Transverse colon (tissue), 4 donors: ENCODE data around the gene OTOG. TPM values are rescaled to one million over a fixed set of nuclear protein-coding genes. Genes with fewer than 3 reads are reported as not detected.

ENCODE experiments used
- DNase-seq: peaks from one replicate; pipeline ENCODE4 v3.0.0-alpha.2; 2019
- H3K27ac ChIP-seq, 4 donors: fragments of 200-600 bp; sonication (generic); 2 replicates each; pipeline ENCODE4 v1.5.1; 2016 to 2018; ENCODE audit warnings: inconsistent platforms in 4 of 4
- H3K27me3 ChIP-seq: fragments of 200-600 bp; sonication (generic); 2 replicates; pipeline ENCODE4 v1.5.1; 2017; ENCODE audit warnings: inconsistent platforms
- H3K36me3 ChIP-seq, 4 donors: fragments of 200-600 bp; sonication (generic); 2 replicates each; pipeline ENCODE4 v1.5.1; 2017 to 2019; ENCODE audit warnings: inconsistent platforms in 4 of 4
- H3K4me1 ChIP-seq, 4 donors: fragments of 200-600 bp; sonication (generic); 2 replicates each; pipeline ENCODE4 v1.5.1; 2017 to 2020; ENCODE audit warnings: inconsistent platforms in 4 of 4
- H3K4me3 ChIP-seq, 4 donors: fragments of 200-600 bp; sonication (generic); 1 replicate in 1 of 4; 2 replicates in 3 of 4; pipeline versions ENCODE4 v1.5.1 to v1.6.1; 2017 to 2019; ENCODE audit warnings: inconsistent platforms in 4 of 4
- H3K9me3 ChIP-seq, 2 donors: fragments of 200-600 bp; sonication (generic); 2 replicates each; pipeline ENCODE4 v1.5.1; 2017 to 2019; ENCODE audit warnings: inconsistent platforms in 2 of 2
- EP300 ChIP-seq: sonication (generic); formaldehyde crosslinking; IDR thresholded peaks from one replicate; pipeline ENCODE4 v1.6.1; 2017; ENCODE audit warnings: antibody characterized with exemption, low read depth
- POLR2A ChIP-seq: fragments of 450-650 bp; IDR thresholded peaks from one replicate; pipeline ENCODE4 v1.6.1; 2016; ENCODE audit warnings: antibody characterized with exemption, mild to moderate bottlenecking, moderate library complexity
- POLR2AphosphoS5 ChIP-seq, 3 donors: sonication (generic); formaldehyde crosslinking; IDR thresholded peaks; one replicate each; pipeline ENCODE4 v1.6.1; 2016; ENCODE audit warnings: antibody characterized with exemption in 3 of 3
- WGBS, 2 donors: methylation state at CpG; one replicate each; pipeline ENCODE4 v1.1.5; 2018; ENCODE audit warnings: low coverage in 1 of 2; 5-methylcytosine and 5-hydroxymethylcytosine counted together
- in situ Hi-C, 4 donors: fragments of 200-750 bp; cut with MboI; loops; one replicate each; pipeline versions ENCODE4 v1.15.0 to v1.15.1; 2017; ENCODE audit warnings: low sequenced_read_pairs in 3 of 4, low pct_ligation_motif_present in 1 of 4, low pct_unique_long_range_greater_than_20kb in 1 of 4
- intact Hi-C: fragments of 100-400 bp; cut with DNase I; formaldehyde crosslinking; loops from one replicate; pipeline ENCODE4 v1.15.1; 2023; ENCODE audit warnings: low total_unique reads
- total RNA-seq, 4 donors: library from RNA; depleted of rRNA; stranded (reverse); fragments of >200 nt; gene quantifications; one replicate each; pipeline ENCODE4 v1.1.0, GENCODE V29; 2016
- TF ChIP-seq, protein P1 (sequence below), 5 experiments: fragments of 200-600 bp in 3 of 5; fragments of 450-650 bp in 2 of 5; sonication (generic) in 3 of 5; IDR thresholded peaks; 1 replicate in 2 of 5; 2 replicates in 3 of 5; pipeline ENCODE4 v1.5.1; 2016 to 2017; ENCODE audit warnings: antibody characterized with exemption in 5 of 5, inconsistent platforms in 3 of 5, mild to moderate bottlenecking in 2 of 5, moderate library complexity in 1 of 5

The OTOG gene
- total RNA-seq, 4 donors from 2014 or later: not detected

DNA sequence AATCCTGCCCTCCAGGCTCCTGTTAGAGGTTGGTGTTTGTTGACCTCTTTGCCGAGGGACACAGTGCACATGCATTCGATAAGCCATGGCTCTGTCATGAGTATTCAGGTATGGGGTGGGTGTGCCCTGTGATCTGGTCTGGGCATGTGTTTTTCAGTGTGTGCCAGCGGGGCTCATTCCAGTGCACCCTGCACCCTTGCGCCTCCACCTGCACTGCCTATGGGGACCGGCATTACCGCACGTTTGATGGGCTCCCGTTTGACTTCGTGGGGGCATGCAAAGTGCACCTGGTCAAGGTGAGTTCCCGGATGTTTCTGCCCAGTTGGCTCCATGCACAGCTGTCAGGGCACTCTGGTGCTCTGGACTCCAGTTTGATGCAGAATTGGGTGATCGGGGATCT lies 44.2 kb downstream of the OTOG start:
- Histone ChIP-seq H3K4me1 (no peaks in the 10 kb centered on the region), H3K4me3 (no peak overlapping the region), H3K27ac (no peak overlapping the region), H3K9me3 (no peaks in the 10 kb centered on the region), H3K27me3 (no peaks in the 10 kb centered on the region), H3K36me3 (no peaks in the 10 kb centered on the region)
- in situ Hi-C loops: loop anchor here in 1 of 4 donors (10.0 kb wide), 1 partner anchor 384 kb away; no protein-coding TSS in a partner anchor
- no peak for TF ChIP-seq POLR2A
- TF ChIP-seq, protein P1, sequence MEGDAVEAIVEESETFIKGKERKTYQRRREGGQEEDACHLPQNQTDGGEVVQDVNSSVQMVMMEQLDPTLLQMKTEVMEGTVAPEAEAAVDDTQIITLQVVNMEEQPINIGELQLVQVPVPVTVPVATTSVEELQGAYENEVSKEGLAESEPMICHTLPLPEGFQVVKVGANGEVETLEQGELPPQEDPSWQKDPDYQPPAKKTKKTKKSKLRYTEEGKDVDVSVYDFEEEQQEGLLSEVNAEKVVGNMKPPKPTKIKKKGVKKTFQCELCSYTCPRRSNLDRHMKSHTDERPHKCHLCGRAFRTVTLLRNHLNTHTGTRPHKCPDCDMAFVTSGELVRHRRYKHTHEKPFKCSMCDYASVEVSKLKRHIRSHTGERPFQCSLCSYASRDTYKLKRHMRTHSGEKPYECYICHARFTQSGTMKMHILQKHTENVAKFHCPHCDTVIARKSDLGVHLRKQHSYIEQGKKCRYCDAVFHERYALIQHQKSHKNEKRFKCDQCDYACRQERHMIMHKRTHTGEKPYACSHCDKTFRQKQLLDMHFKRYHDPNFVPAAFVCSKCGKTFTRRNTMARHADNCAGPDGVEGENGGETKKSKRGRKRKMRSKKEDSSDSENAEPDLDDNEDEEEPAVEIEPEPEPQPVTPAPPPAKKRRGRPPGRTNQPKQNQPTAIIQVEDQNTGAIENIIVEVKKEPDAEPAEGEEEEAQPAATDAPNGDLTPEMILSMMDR (IDR thresholded peaks at IDR 0.05): no peak
- TF ChIP-seq POLR2AphosphoS5 (IDR thresholded peaks at IDR 0.05): no peak
- TF ChIP-seq EP300: no peak
- intact Hi-C loops: no loop called here
- no peak for DNase-seq
- WGBS, 2 donors: 88% methylated on average over 11 of the region's 11 CpGs; no CpG with 5 or more reads in 1 of the 2 donors

GRCh38 chr11:17593466-17594245 lies 46.6 kb downstream of the OTOG start:
- WGBS, 2 donors: 59 to 69% methylated on average over 4 to 8 of the region's 9 CpGs
- Histone ChIP-seq H3K4me1 (no peaks in the 10 kb centered on the region), H3K4me3 (no peak overlapping the region), H3K27me3 (no peaks in the 10 kb centered on the region), H3K27ac (no peak overlapping the region), H3K36me3 (no peaks in the 10 kb centered on the region), H3K9me3 (no peaks in the 10 kb centered on the region)
- DNase-seq: no peak
- in situ Hi-C loops: loop anchor here in 1 of 4 donors (10.0 kb wide), 1 partner anchor 381 kb away; no protein-coding TSS in a partner anchor
- TF ChIP-seq POLR2AphosphoS5 (IDR thresholded peaks at IDR 0.05): no peak
- no peak for TF ChIP-seq EP300
- TF ChIP-seq, protein P1 (IDR thresholded peaks at IDR 0.05): no peak
- TF ChIP-seq POLR2A: no peak
- intact Hi-C loops: no loop called here

DNA sequence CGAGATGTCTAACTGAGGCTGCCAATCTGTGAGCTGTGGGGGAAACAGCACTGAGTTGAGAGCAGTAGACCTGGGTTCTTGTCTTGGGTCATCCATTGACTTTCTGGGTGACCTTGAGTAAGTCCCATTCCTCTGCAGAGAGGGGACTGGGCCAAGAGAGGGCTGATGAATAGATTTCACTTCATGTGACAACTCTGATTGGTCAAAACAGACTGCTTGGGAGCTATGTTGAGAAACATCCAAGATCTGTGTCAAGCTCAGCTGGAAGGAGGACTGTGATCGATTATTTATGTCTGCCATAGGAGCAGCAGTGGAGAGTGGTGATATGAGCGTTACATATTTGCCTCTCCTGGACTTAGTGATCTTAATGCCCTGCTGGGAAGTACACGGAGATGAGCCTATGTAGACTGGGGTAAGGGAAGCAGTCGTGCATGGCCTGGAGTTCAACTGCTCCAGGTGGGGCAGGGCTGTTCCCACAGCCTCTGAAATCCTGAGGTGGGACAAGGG lies 47.7 kb downstream of the OTOG start:
- Histone ChIP-seq H3K27ac (no peak overlapping the region), H3K36me3 (no peaks in the 10 kb centered on the region), H3K27me3 (peaks cover 3% of the 10 kb centered on the region), H3K4me1 (no peaks in the 10 kb centered on the region), H3K4me3 (no peak overlapping the region), H3K9me3 (no peaks in the 10 kb centered on the region)
- DNase-seq: no peak
- 84 to 100% methylated on average over 1 to 5 of the region's 5 CpGs for WGBS, 2 donors
- intact Hi-C loops (no loop called here), in situ Hi-C loops (loop anchor here in 1 of 4 donors (10.0 kb wide), 1 partner anchor 380 kb away; no protein-coding TSS in a partner anchor)
- TF ChIP-seq POLR2AphosphoS5 (IDR thresholded peaks at IDR 0.05) (no peak), POLR2A (no peak), EP300 (no peak)
- TF ChIP-seq, protein P1 (IDR thresholded peaks at IDR 0.05): no peak

- Histone ChIP-seq H3K9me3 (no peaks in the 10 kb centered on the region), H3K27me3 (peaks cover 4% of the 10 kb centered on the region), H3K27ac (no peak overlapping the region), H3K4me3 (no peak overlapping the region), H3K36me3 (no peaks in the 10 kb centered on the region), H3K4me1 (no peaks in the 10 kb centered on the region)
- TF ChIP-seq, protein P1 (IDR thresholded peaks at IDR 0.05): no peak
- TF ChIP-seq POLR2A: no peak
- TF ChIP-seq POLR2AphosphoS5 (IDR thresholded peaks at IDR 0.05): no peak
- TF ChIP-seq EP300: no peak
- DNase-seq: no peak
- in situ Hi-C loops (loop anchor here in 1 of 4 donors (10.0 kb wide), 1 partner anchor 379 kb away; no protein-coding TSS in a partner anchor), intact Hi-C loops (no loop called here)
- WGBS, 2 donors: 77 to 83% methylated on average over 3 to 7 of the region's 7 CpGs
These were observed 48.7 kb downstream of the OTOG start for GRCh38 chr11:17595526-17596309.
